ENCODE data around the gene ASB8.
A peak's percentile ranks its signal among the peaks of the same experiment; 100 is the strongest.

ASB8 gene, protein sequence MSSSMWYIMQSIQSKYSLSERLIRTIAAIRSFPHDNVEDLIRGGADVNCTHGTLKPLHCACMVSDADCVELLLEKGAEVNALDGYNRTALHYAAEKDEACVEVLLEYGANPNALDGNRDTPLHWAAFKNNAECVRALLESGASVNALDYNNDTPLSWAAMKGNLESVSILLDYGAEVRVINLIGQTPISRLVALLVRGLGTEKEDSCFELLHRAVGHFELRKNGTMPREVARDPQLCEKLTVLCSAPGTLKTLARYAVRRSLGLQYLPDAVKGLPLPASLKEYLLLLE

DNA sequence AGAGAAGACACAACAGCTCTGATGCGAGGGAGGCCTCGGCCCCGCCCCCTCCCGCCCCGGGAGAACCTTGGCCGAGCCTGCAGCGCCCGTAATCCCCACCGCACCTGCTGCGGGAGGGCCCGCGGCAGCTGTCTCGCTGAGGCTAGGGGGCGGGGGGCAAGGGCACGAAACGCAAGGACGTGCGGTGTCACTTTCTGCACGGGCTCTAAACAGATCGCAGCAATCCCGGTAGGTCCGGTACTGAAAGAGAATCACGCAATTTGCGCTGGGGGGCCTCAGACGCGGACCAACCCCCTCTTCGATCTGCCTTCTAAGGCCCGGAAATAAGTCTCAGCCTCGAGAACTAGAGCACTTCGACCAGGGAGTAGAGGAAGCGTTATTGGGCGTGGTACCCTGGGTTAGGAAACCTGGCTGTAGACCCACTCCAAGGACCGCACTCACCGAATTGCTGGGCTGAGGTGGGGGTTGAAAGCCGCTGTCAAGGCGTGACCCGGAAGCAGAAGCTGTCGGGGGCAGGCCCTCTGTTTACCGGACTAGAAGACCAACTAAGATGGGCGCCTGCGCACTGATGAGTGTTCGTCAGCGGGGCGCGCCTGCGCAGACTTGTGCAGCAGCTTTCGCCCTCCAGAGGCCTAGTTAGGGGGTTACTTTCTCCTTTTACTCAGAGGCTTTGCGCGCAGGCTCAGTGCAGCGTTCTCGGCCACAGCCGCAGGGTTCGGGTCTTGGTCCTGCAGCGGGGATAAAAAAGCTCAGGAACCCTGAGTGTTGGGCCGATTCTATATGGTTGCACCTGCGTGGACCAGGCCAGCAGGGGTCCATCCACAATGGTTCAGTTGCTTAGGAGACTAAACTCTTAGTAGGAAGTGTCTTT, at the start of gene ASB8:
Gene ASB8, minus strand, starts transcription at position 498 of the 871 bp plus-strand sequence. CDS start 4,019 bp downstream, outside the sequence.
- DNase-seq (ENCODE audit: low read depth in 2 of 2, low spot score in 1 of 2): peak; percentile 98 to 99

- no peak for DNase-seq (ENCODE audit: low read depth in 2 of 2, low spot score in 1 of 2)
Observed at GRCh38 chr12:48203192-48203591, 45.9 kb upstream of the ASB8 start, which contains the start of gene OR10AD1. Gene OR10AD1 (minus strand): TSS chr12:48203292. CDS start chr12:48203292, 0 bp downstream.

DNA sequence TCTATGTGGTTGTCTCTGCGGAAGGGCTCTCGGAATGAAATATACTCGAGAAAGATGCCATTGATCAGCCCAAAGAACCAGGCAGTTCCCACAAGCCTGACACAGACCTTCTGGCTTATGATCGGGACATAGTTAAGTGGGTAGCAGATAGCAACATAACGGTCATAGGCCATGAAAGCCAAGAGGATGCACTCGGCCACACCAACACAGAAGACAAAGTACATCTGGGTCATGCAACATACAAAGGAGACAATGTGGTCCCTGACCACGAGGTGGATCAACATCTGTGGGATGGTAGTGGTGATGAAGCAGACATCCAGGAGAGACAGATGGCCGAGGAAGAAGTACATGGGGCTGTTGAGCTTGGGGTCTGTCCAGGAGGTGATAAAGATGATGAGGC, 45.5 kb upstream of the ASB8 start:
- no peak for DNase-seq (ENCODE audit: low read depth in 2 of 2, low spot score in 1 of 2)

DNA sequence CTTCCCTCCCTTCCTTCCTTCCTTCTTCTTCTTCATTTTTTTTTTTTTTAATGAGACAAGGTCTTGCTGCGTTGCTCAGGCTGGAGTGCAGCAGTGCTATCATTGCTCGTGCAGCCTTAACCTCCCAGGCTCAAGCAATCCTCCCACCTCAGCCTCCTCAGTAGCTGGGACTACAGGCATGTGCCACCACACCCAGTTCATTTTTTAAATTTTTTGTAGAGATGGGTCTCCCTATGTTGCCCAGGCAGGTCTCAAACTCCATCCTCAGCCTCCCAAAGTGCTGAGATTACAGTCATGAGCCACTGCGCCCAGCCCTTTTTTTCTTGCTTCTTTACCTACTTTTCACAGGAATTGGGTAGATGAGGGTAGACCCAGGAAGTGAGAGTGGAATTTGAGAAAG, 44.2 kb upstream of the ASB8 start:
- no peak for DNase-seq (ENCODE audit: low read depth in 2 of 2, low spot score in 1 of 2)

- no peak for DNase-seq (ENCODE audit: low read depth in 2 of 2, low spot score in 1 of 2)
Observed at GRCh38 chr12:48201091-48201490, 43.8 kb upstream of the ASB8 start.

DNA sequence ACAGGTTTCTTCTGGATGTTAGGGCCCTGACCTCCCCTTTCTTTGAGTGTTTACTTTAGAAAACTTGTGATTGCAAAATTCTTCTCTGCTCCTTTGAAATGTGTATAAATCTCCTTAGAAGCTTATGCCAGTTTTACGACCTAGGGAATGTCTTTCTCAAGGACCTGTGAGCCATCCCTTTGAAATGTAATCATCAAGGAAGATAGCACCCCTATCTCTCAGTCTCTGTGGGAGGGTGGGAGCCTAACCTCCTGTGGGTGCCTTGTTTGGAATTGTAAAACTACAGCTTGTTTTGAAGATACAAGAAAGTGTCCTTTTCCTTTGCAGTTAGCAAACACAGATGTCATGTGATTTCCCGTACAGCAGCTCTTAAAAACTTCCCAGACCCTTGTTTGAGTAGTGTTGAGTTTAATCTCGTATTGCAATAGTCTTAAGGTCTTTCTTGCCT, 42.5 kb upstream of the ASB8 start:
- no peak for DNase-seq (ENCODE audit: low read depth in 2 of 2, low spot score in 1 of 2)

DNA sequence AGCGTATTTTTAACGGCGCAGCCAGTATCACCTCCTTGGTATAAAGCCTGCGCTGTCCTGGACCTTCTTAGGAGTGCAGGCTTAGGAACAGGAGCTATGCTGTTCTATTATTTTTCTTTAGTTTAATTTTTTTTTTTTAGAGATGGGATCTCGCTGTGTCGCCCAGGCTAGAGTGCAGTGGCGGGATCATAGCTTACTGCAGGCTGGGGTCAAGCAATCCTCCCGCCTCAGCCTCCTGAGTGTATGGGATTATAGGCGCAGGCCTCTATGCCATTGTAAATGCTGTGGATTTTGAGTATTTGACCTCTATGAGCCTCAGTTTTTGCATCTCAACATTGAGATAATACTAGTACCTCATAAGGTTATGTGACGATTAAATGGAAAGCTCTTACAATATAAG, 41.7 kb upstream of the ASB8 start:
- DNase-seq (ENCODE audit: low read depth in 2 of 2, low spot score in 1 of 2): no peak

DNA sequence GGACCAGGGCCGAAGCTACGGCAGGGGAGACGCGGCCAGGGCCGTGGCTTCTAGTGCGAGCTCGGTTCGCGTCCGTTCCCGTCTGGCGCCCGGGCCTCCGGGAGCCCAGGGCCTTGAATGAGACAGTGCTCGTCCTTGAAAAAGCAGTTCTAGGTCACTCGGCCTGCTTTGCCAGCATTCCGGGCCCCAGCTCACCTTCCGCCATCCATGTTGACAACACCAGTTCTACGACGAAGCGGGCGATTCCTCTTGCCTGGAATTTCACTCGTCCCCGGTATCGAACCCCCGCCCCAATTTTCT, 41.3 kb upstream of the ASB8 start:
- DNase-seq (ENCODE audit: low read depth in 2 of 2, low spot score in 1 of 2): no peak

GRCh38 chr12:48197971-48198671, 40.8 kb upstream of the ASB8 start:
- peak; percentile 83 to 85 for DNase-seq (ENCODE audit: low read depth in 2 of 2, low spot score in 1 of 2)

DNA sequence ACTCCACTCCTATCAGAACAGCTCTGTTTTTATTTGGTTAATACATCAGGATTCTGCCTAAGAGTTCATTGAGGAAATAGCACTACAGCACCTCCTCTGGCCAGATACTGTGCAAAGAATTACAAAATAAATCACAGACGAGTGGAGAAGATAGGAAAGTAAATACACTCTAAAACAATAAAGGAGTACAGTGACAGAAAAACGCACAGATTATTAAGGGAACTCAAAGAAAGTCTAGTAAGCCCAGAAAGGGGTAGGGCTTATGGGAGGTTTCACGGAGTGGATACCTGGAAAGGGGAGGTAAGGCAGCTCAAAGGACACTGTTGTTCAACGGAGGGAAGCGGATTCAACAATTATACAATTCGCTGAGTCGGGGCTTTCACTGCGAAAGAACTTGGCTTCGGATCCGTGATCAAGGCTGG, 40.2 kb upstream of the ASB8 start:
- DNase-seq (ENCODE audit: low read depth in 2 of 2, low spot score in 1 of 2): no peak

GRCh38 chr12:48194799-48195201, 37.5 kb upstream of the ASB8 start:
- no peak for DNase-seq (ENCODE audit: low read depth in 2 of 2, low spot score in 1 of 2)

GRCh38 chr12:48193623-48194022, 36.3 kb upstream of the ASB8 start:
- DNase-seq (ENCODE audit: low read depth in 2 of 2, low spot score in 1 of 2): no peak

- DNase-seq (ENCODE audit: low read depth in 2 of 2, low spot score in 1 of 2): no peak
Observed at GRCh38 chr12:48192861-48193260, 35.5 kb upstream of the ASB8 start.

DNA sequence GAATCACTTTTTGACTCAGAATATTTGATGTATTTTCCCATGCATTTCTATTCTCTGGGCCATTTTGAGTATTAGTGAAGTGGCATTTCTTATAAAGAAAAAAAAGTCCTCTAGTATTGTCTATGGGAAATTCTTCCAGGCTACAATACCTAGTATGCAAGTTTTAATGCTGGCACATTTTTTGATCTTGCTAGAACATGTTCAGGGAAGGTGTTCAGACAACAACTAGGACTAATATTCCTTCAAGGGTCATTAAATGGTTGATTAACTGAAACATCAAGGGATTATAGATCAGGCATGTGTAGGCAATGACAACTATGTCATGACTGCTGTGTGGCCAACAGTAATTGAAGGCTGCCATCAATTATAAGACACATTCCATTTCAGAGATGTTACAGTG, 33.8 kb upstream of the ASB8 start:
- DNase-seq (ENCODE audit: low read depth in 2 of 2, low spot score in 1 of 2): no peak

GRCh38 chr12:48189331-48190125, 32.2 kb upstream of the ASB8 start:
- DNase-seq (ENCODE audit: low read depth in 2 of 2, low spot score in 1 of 2): peak in 1 of 2 donors; percentile 46

GRCh38 chr12:48187916-48188695, 30.8 kb upstream of the ASB8 start:
- DNase-seq (ENCODE audit: low read depth in 2 of 2, low spot score in 1 of 2): no peak

DNA sequence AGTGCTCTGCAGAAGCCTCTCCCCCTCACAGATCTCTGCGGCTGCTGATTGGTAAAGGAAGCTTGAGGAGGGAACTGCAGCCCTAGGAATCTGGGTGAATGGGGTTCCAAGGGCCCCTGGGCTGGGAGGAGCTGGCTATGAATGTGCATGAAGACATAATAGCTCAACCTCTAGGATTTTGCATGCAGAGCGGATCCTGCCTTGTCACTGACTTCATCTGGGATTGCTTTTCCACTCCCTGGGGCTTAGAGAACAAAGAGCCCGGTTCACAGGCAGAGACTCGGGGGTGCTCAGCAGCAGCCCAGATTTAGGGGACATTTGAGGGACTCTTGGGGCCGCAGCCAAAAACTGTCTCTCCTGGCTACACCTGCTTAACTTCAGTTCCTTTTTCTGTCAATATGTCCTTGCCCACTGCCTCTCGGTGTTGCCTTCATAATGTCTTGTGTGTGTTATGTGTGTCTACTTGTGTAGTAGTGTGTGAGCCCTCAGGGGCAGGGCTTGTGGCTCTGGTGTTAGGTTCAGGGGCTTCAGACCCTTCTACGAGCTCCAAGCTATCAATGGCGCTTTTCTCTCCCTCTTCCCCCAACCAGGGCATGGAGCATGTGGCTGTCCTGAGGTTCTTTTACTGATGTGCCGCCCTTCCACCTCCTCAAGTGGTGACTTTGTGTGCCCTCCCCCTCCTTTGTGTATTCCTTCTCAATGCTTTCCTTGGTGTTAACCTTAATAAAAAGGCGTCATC, 28.0 kb upstream of the ASB8 start:
- no peak for DNase-seq (ENCODE audit: low read depth in 2 of 2, low spot score in 1 of 2)

DNA sequence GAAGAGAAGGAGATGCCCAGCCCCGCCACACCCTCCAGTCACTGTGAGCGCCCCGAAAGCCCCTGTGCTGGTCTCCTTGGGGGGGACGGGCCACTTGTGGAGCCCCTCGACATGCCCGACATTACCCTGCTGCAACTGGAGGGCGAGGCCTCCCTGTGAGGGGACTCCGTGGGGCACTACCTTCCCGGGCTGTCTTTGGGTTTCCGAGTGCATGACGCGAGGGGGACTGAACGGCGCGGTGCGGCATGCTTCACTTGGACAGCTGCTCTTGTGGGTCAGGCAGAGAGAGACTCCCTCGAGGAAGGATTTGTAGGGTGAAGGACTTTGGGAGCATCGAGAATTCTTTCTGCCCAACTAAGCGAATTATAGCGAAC, 27.2 kb upstream of the ASB8 start:
- DNase-seq (ENCODE audit: low read depth in 2 of 2, low spot score in 1 of 2): no peak

GRCh38 chr12:48183876-48184548, 26.7 kb upstream of the ASB8 start:
- no peak for DNase-seq (ENCODE audit: low read depth in 2 of 2, low spot score in 1 of 2)
